Activated CD4-positive, alpha-beta T cell treated with anti-CD3 and anti-CD28 coated beads, Interleukin-2, amount 10 ng/mL, durations not matched to agents 7 days and 5 days (primary cell): ENCODE measurements around the gene HOXC5. TPM values are rescaled to one million over a fixed set of nuclear protein-coding genes. Genes with fewer than 3 reads are reported as not detected.

Experiments used
- CTCF ChIA-PET: fragments of 350-600 bp; sonication (Branson Sonifier 250); formaldehyde crosslinking; loops from one replicate; lab custom pipeline; 2021; ENCODE audit warnings: antibody characterized with exemption; lab: Charles Lee
- POLR2A ChIA-PET: fragments of 350-600 bp; sonication (Branson Sonifier 250); formaldehyde crosslinking; loops from one replicate; lab custom pipeline; 2021; ENCODE audit warnings: antibody characterized with exemption; lab: Charles Lee
- DNase-seq: peaks from one replicate; pipeline ENCODE4 v3.0.0-alpha.2; 2020
- H3K27ac Mint-ChIP-seq: one replicate; pipeline ENCODE4 v1.8.0; 2021; ENCODE audit warnings: mild to moderate bottlenecking, moderate library complexity, mixed read lengths
- H3K27me3 Mint-ChIP-seq: one replicate; pipeline ENCODE4 v1.8.0; 2021; ENCODE audit warnings: mixed read lengths
- H3K36me3 Mint-ChIP-seq: one replicate; pipeline ENCODE4 v1.8.0; 2021; ENCODE audit warnings: low read depth, mixed read lengths
- H3K4me1 Mint-ChIP-seq: one replicate; pipeline ENCODE4 v1.8.0; 2021; ENCODE audit warnings: mixed read lengths
- H3K4me3 Mint-ChIP-seq: one replicate; pipeline ENCODE4 v1.8.0; 2021; ENCODE audit warnings: mild to moderate bottlenecking, moderate library complexity, mixed read lengths
- H3K9me3 Mint-ChIP-seq: one replicate; pipeline ENCODE4 v1.8.0; 2021; ENCODE audit warnings: mixed read lengths
- total RNA-seq, 2 experiments: library from RNA; stranded (reverse); gene quantifications; one replicate each; pipeline ENCODE4 v1.2.3, GENCODE V29; 2021

The HOXC5 gene
- total RNA-seq, 2 experiments from 2014 or later, result not detected

- H3K9me3 Mint-ChIP-seq, result no peaks in the 10 kb centered on the region
- CTCF ChIA-PET, result interaction anchor here (1.1 to 3.2 kb wide), 6 partner anchors 15 to 177 kb away, joined by 3 to 16 read pairs (median 4); partner anchors contain the start of gene SMUG1
- H3K36me3 Mint-ChIP-seq, result no peaks in the 10 kb centered on the region
- no peak for DNase-seq
- POLR2A ChIA-PET, result no interaction called here
- H3K27me3 Mint-ChIP-seq, result peaks cover 84% of the 10 kb centered on the region
- peaks cover 32% of the 10 kb centered on the region for H3K4me1 Mint-ChIP-seq
- no peak overlapping the region for H3K27ac Mint-ChIP-seq
- H3K4me3 Mint-ChIP-seq, result no peak overlapping the region
These were observed 3.1 kb upstream of the HOXC5 start for GRCh38 chr12:54029529-54030441.

GRCh38 chr12:54030442-54030801, 2.4 kb upstream of the HOXC5 start:
- POLR2A ChIA-PET, result no interaction called here
- H3K4me3 Mint-ChIP-seq, result no peak overlapping the region
- peaks cover 85% of the 10 kb centered on the region for H3K27me3 Mint-ChIP-seq
- CTCF ChIA-PET, result interaction anchor here (1.0 to 3.2 kb wide), 6 partner anchors 24 to 186 kb away, joined by 3 to 29 read pairs (median 20); partner anchors contain the start of gene HOXC4
- no peak for DNase-seq
- no peaks in the 10 kb centered on the region for H3K36me3 Mint-ChIP-seq
- H3K27ac Mint-ChIP-seq, result no peak overlapping the region
- peaks cover 35% of the 10 kb centered on the region for H3K4me1 Mint-ChIP-seq
- no peaks in the 10 kb centered on the region for H3K9me3 Mint-ChIP-seq

GRCh38 chr12:54030889-54031471, 1.9 kb upstream of the HOXC5 start:
- H3K36me3 Mint-ChIP-seq, result no peaks in the 10 kb centered on the region
- no peak overlapping the region for H3K27ac Mint-ChIP-seq
- no peaks in the 10 kb centered on the region for H3K9me3 Mint-ChIP-seq
- ChIA-PET POLR2A (interaction anchor here (0.7 kb wide), 1 partner anchor 164 kb away, joined by 3 read pairs; no protein-coding TSS in a partner anchor), CTCF (interaction anchor here (0.6 to 3.2 kb wide), 8 partner anchors 23 to 232 kb away, joined by 3 to 29 read pairs (median 10); partner anchors contain the start of gene HOXC4)
- H3K4me3 Mint-ChIP-seq, result no peak overlapping the region
- peaks cover 85% of the 10 kb centered on the region for H3K27me3 Mint-ChIP-seq
- H3K4me1 Mint-ChIP-seq, result peaks cover 32% of the 10 kb centered on the region
- no peak for DNase-seq

GRCh38 chr12:54031480-54031879, 1.4 kb upstream of the HOXC5 start:
- Mint-ChIP-seq H3K27me3 (peaks cover 86% of the 10 kb centered on the region), H3K9me3 (no peaks in the 10 kb centered on the region), H3K36me3 (no peaks in the 10 kb centered on the region), H3K4me3 (no peak overlapping the region), H3K27ac (no peak overlapping the region), H3K4me1 (peaks cover 32% of the 10 kb centered on the region)
- POLR2A ChIA-PET, result interaction anchor here (0.7 to 1.4 kb wide), 2 partner anchors 160 to 163 kb away, joined by 3 to 7 read pairs; no protein-coding TSS in a partner anchor
- no peak for DNase-seq
- CTCF ChIA-PET, result interaction anchor here (0.6 to 3.2 kb wide), 17 partner anchors 8 to 232 kb away, joined by 3 to 29 read pairs (median 4); partner anchors contain the start of gene HOXC4

- peaks cover 27% of the 10 kb centered on the region for H3K4me1 Mint-ChIP-seq
- H3K27ac Mint-ChIP-seq, result peak overlapping the region; percentile 28
- H3K27me3 Mint-ChIP-seq, result peaks cover 86% of the 10 kb centered on the region
- no peak for DNase-seq
- ChIA-PET POLR2A (interaction anchor here (1.4 kb wide), 1 partner anchor 159 kb away, joined by 7 read pairs; no protein-coding TSS in a partner anchor), CTCF (interaction anchor here (0.6 to 3.2 kb wide), 36 partner anchors 8 to 530 kb away, joined by 3 to 29 read pairs (median 5); partner anchors contain the start of genes HOXC12, HOXC4, HOXC8 and SMUG1)
- H3K9me3 Mint-ChIP-seq, result no peaks in the 10 kb centered on the region
- H3K36me3 Mint-ChIP-seq, result no peaks in the 10 kb centered on the region
- H3K4me3 Mint-ChIP-seq, result no peak overlapping the region
These were observed 697 bp upstream of the HOXC5 start for GRCh38 chr12:54032086-54032619.

GRCh38 chr12:54033106-54033979, 493 bp downstream of the HOXC5 start:
- Mint-ChIP-seq H3K4me1 (peaks cover 25% of the 10 kb centered on the region), H3K36me3 (no peaks in the 10 kb centered on the region), H3K9me3 (no peaks in the 10 kb centered on the region), H3K4me3 (peak overlapping the region; percentile 32), H3K27me3 (peaks cover 85% of the 10 kb centered on the region), H3K27ac (no peak overlapping the region)
- ChIA-PET CTCF (interaction anchor here (0.6 to 3.2 kb wide), 28 partner anchors 8 to 416 kb away, joined by 3 to 29 read pairs (median 5); partner anchors contain the start of genes HOXC10, HOXC12, HOXC4 and HOXC8), POLR2A (interaction anchor here (1.4 kb wide), 1 partner anchor 158 kb away, joined by 7 read pairs; no protein-coding TSS in a partner anchor)
- DNase-seq, result no peak

- peaks cover 21% of the 10 kb centered on the region for H3K4me1 Mint-ChIP-seq
- no peaks in the 10 kb centered on the region for H3K36me3 Mint-ChIP-seq
- H3K9me3 Mint-ChIP-seq, result no peaks in the 10 kb centered on the region
- ChIA-PET POLR2A (no interaction called here), CTCF (interaction anchor here (1.0 to 2.5 kb wide), 4 partner anchors 10 to 171 kb away, joined by 3 to 12 read pairs (median 4); no protein-coding TSS in a partner anchor)
- H3K27me3 Mint-ChIP-seq, result peaks cover 88% of the 10 kb centered on the region
- DNase-seq, result no peak
- peak overlapping the region; percentile 32 for H3K4me3 Mint-ChIP-seq
- H3K27ac Mint-ChIP-seq, result peak overlapping the region; percentile 41
These were observed 1.3 kb downstream of the HOXC5 start for GRCh38 chr12:54033980-54034784.

GRCh38 chr12:54034785-54035310, 2.0 kb downstream of the HOXC5 start:
- ChIA-PET POLR2A (no interaction called here), CTCF (interaction anchor here (0.6 to 1.1 kb wide), 4 partner anchors 23 to 170 kb away, joined by 3 to 5 read pairs (median 3); no protein-coding TSS in a partner anchor)
- no peak for DNase-seq
- Mint-ChIP-seq H3K9me3 (no peaks in the 10 kb centered on the region), H3K27me3 (peaks cover 89% of the 10 kb centered on the region), H3K36me3 (no peaks in the 10 kb centered on the region), H3K27ac (peak overlapping the region; percentile 66), H3K4me1 (peaks cover 17% of the 10 kb centered on the region), H3K4me3 (no peak overlapping the region)

GRCh38 chr12:54035568-54036264, 2.9 kb downstream of the HOXC5 start:
- Mint-ChIP-seq H3K27me3 (peaks cover 92% of the 10 kb centered on the region), H3K36me3 (no peaks in the 10 kb centered on the region), H3K4me3 (no peak overlapping the region), H3K4me1 (peaks cover 15% of the 10 kb centered on the region), H3K9me3 (no peaks in the 10 kb centered on the region), H3K27ac (no peak overlapping the region)
- ChIA-PET CTCF (interaction anchor here (0.6 to 1.5 kb wide), 5 partner anchors 19 to 170 kb away, joined by 3 to 5 read pairs (median 3); no protein-coding TSS in a partner anchor), POLR2A (no interaction called here)
- no peak for DNase-seq

- no peak for DNase-seq
- Mint-ChIP-seq H3K4me3 (no peak overlapping the region), H3K36me3 (no peaks in the 10 kb centered on the region), H3K27me3 (peaks cover 90% of the 10 kb centered on the region), H3K27ac (no peak overlapping the region), H3K4me1 (peaks cover 15% of the 10 kb centered on the region), H3K9me3 (no peaks in the 10 kb centered on the region)
- ChIA-PET POLR2A (no interaction called here), CTCF (interaction anchor here (1.5 kb wide), 1 partner anchor 18 kb away, joined by 3 read pairs; no protein-coding TSS in a partner anchor)
These were observed 3.9 kb downstream of the HOXC5 start for GRCh38 chr12:54036620-54037359.
